ENCODE measurements around the gene SHISA7.

The SHISA7 gene

DNA sequence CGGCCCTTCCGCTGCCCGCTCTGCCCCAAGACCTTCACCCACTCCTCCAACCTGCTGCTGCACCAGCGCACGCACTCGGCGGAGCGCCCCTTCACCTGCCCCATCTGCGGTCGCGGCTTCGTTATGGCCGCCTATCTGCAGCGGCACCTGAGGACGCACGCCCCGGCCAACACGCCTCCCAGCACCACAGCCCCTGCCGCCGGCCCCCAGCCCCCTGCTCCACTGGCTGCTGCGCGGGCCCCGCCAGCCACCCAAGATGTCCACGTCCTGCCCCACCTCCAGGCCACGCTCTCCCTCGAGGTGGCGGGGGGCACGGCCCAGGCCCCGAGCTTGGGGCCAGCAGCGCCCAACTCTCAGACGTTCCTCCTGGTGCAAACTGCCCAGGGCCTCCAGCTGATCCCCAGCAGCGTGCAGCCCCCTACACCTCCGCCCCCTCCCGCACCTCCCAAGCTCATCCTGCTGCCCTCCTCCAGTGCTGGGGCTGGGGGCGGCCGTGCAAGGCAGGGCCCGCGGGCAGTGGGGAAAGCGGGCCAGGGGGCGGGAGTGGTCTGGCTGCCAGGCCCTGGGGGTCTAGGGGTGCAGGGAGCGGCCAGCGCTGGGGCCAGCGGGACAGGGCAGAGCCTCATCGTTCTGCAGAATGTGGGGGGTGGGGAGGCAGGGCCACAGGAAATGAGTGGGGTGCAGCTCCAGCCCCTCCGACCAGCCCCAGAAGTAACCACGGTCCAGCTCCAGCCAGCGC, 40.0 kb upstream of the SHISA7 start:
- Histone ChIP-seq H3K4me3 (no peak overlapping the region), H3K36me3 (peaks cover 4 to 32% (median 12%) of the 10 kb centered on the region in 11 experiments; a peak in 15 of 22 replicates), H3K4me1 (peaks cover 57 to 66% (median 62%) of the 10 kb centered on the region in 10 experiments), H3K9ac (peak overlapping the region in 4 of 11 experiments; percentile 78 to 83 (median 82); a peak in 4 of 22 replicates), H4K20me1 (peaks cover 0 to 61% (median 12%) of the 10 kb centered on the region in 11 experiments; a peak in 14 of 22 replicates), H3K4me2 (peak overlapping the region in 10 of 11 experiments; percentile 89 to 100 (median 97); a peak in 15 of 22 replicates), H3K27ac (no peak overlapping the region), H3K27me3 (no peaks in the 10 kb centered on the region), H3K9me3 (replicated peaks in 1 of 11) (no peaks in the 10 kb centered on the region)
- TF ChIP-seq Cebpa-rat (IDR thresholded peaks at IDR 0.05), result no peak

- Histone ChIP-seq H3K4me2 (no peak overlapping the region), H3K9ac (no peak overlapping the region), H4K20me1 (peaks cover 0 to 56% (median 13%) of the 10 kb centered on the region in 11 experiments; a peak in 14 of 22 replicates), H3K36me3 (peaks cover 4 to 32% (median 12%) of the 10 kb centered on the region in 11 experiments; a peak in 15 of 22 replicates), H3K27me3 (no peaks in the 10 kb centered on the region), H3K4me3 (no peak overlapping the region), H3K9me3 (replicated peaks in 1 of 11) (no peaks in the 10 kb centered on the region), H3K4me1 (peaks cover 58 to 67% (median 63%) of the 10 kb centered on the region in 10 experiments), H3K27ac (no peak overlapping the region)
- no peak for TF ChIP-seq Cebpa-rat (IDR thresholded peaks at IDR 0.05)
These were observed 39.3 kb upstream of the SHISA7 start for GRCh38 chr19:55482156-55482961.

GRCh38 chr19:55481794-55482155, 38.7 kb upstream of the SHISA7 start:
- H3K4me1 ChIP-seq, result peaks cover 52 to 62% (median 59%) of the 10 kb centered on the region in 10 experiments

DNA sequence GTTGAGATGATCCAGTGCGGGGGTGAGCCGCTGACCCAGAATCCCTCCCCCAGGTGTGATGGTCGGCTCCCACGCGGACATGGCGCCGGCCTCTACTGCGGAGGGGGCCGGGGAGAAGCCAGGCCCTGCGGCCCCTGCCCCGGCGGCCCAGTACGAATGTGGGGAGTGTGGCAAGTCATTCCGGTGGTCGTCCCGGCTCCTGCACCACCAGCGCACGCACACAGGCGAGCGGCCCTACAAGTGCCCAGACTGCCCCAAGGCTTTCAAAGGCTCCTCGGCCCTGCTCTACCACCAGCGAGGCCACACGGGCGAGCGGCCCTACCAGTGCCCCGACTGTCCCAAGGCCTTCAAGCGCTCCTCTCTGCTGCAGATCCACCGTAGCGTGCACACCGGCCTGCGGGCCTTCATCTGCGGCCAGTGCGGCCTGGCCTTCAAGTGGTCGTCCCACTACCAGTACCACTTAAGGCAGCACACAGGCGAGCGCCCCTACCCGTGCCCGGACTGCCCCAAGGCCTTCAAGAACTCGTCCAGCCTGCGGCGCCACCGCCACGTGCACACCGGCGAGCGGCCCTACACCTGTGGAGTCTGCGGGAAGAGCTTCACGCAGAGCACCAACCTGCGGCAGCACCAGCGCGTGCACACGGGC, 38.2 kb upstream of the SHISA7 start:
- Histone ChIP-seq H3K27ac (no peak overlapping the region), H3K9me3 (replicated peaks in 1 of 11) (no peaks in the 10 kb centered on the region), H3K4me2 (no peak overlapping the region), H3K27me3 (no peaks in the 10 kb centered on the region), H3K4me1 (peaks cover 47 to 57% (median 54%) of the 10 kb centered on the region in 10 experiments), H4K20me1 (peaks cover 0 to 50% (median 13%) of the 10 kb centered on the region in 11 experiments; a peak in 13 of 22 replicates), H3K36me3 (peaks cover 4 to 32% (median 12%) of the 10 kb centered on the region in 11 experiments; a peak in 15 of 22 replicates), H3K9ac (no peak overlapping the region), H3K4me3 (no peak overlapping the region)
- no peak for TF ChIP-seq Cebpa-rat (IDR thresholded peaks at IDR 0.05)

More at GRCh38 chr19:55481794-55482155, 38.7 kb upstream of the SHISA7 start:
- H3K36me3 ChIP-seq, result peaks cover 4 to 32% (median 12%) of the 10 kb centered on the region in 11 experiments; a peak in 15 of 22 replicates
- H3K9ac ChIP-seq, result no peak overlapping the region
- H3K27me3 ChIP-seq, result no peaks in the 10 kb centered on the region
- H3K4me2 ChIP-seq, result no peak overlapping the region
- H4K20me1 ChIP-seq, result peaks cover 0 to 52% (median 13%) of the 10 kb centered on the region in 11 experiments; a peak in 14 of 22 replicates
- no peak overlapping the region for H3K4me3 ChIP-seq
- no peaks in the 10 kb centered on the region for H3K9me3 ChIP-seq (replicated peaks in 1 of 11)
- H3K27ac ChIP-seq, result no peak overlapping the region
- TF ChIP-seq Cebpa-rat (IDR thresholded peaks at IDR 0.05), result no peak

DNA sequence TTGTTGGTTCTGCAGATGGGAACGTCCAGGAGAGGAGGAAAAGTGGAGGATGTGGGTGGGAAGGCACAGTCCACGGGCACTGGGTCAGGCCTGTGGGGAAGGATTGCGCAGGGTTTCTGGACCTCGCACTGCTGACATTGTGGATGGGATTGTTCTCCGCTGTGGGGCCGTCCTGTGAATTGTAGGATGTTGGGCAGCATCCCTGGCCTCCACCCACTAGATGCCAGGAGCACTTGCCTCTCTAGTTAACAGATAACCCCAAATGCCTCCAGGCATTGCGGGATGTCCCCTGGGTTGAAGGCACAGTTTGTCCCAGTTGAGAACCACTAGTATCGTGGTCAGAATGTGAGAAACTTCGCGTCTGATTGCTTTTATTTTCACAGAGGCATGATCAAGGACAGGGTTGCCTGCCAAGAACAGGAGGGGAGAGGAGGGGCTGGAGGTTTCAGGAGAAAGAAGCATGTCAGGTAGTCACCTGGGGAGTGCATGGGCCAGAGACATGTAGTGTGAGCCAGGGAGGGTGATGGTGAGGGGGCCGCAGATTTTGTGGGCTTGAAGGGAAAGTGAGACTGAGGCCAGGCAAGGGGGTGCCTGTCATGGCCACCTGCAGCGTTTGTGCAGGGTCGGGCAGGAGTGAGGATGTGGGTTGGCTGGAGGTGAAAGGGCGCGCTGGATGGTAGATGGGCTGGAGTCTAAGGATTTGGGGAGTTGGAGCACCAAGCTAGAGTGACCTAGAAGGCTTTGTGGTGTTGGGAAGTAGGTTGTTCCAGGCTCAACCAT, 36.5 kb upstream of the SHISA7 start:
- H3K27ac ChIP-seq, result no peak overlapping the region
- H3K36me3 ChIP-seq, result peaks cover 4 to 32% (median 12%) of the 10 kb centered on the region in 11 experiments; a peak in 15 of 22 replicates
- peak overlapping the region in 7 of 11 experiments; percentile 13 to 80 (median 36); a peak in 10 of 22 replicates for H3K9ac ChIP-seq
- no peak for TF ChIP-seq Cebpa-rat (IDR thresholded peaks at IDR 0.05)
- no peaks in the 10 kb centered on the region for H3K27me3 ChIP-seq
- H3K4me1 ChIP-seq, result peaks cover 44 to 60% (median 55%) of the 10 kb centered on the region in 10 experiments
- H3K9me3 ChIP-seq (replicated peaks in 1 of 11), result no peaks in the 10 kb centered on the region
- H3K4me2 ChIP-seq, result peak overlapping the region in 10 of 11 experiments; percentile 7 to 92 (median 32); a peak in 14 of 22 replicates
- H4K20me1 ChIP-seq, result peaks cover 0 to 46% (median 13%) of the 10 kb centered on the region in 11 experiments; a peak in 13 of 22 replicates
- no peak overlapping the region for H3K4me3 ChIP-seq

DNA sequence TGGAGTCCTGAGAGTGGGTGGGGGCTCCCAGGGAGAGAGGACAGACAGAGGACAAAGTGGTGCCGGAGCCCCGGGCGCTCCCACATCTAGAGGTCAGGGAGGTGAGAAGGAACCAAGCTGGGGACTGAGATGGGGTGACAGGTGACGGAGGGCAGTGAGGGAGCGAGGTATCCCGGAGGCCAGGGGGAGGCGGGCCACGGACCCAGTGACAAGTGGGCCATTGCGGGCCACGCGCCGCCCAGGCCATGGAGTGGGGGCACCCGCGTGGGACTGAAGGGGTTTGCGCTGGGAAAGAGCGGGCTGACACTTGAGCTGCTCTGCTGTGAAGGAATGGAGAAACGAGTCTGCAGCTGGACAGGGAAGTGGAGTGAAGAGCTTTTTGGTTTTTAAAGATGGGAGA, 35.9 kb upstream of the SHISA7 start:
- no peak for TF ChIP-seq Cebpa-rat (IDR thresholded peaks at IDR 0.05)
- H3K4me2 ChIP-seq, result peak overlapping the region in 10 of 11 experiments; percentile 7 to 92 (median 35); a peak in 15 of 22 replicates
- peaks cover 4 to 32% (median 12%) of the 10 kb centered on the region in 11 experiments; a peak in 15 of 22 replicates for H3K36me3 ChIP-seq

DNA sequence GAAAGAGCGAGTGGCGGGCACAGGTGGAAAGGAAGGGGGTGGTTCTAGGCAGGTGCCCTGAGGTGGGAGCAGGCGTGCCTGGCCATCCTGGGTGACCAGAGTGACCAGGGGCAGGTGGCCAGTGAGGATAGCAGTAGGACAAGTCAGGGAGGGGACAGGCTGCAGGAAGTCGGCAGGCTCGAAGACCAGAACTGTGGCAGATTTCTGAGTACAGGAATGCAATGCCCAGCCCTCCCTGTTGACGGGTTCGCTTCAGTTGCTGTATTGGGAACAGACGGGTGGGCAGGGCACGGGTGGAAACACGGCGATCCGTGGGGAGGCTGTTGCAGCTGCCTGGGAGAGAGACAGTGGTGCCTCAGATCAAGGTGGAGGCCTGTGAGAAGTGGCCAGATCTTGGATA, 35.3 kb upstream of the SHISA7 start:
- Histone ChIP-seq H3K4me2 (peak overlapping the region; percentile 86 to 92 (median 89)), H3K27ac (no peak overlapping the region)

More for the DNA sequence above, 35.9 kb upstream of the SHISA7 start:
- Histone ChIP-seq H3K9ac (peak overlapping the region in 4 of 11 experiments; percentile 13 to 80 (median 33); a peak in 2 of 22 replicates), H3K27ac (no peak overlapping the region), H3K4me3 (no peak overlapping the region), H3K9me3 (replicated peaks in 1 of 11) (no peaks in the 10 kb centered on the region), H3K27me3 (no peaks in the 10 kb centered on the region), H3K4me1 (peaks cover 38 to 56% (median 50%) of the 10 kb centered on the region in 10 experiments), H4K20me1 (peaks cover 0 to 41% (median 13%) of the 10 kb centered on the region in 11 experiments; a peak in 13 of 22 replicates)

More for the DNA sequence above, 35.3 kb upstream of the SHISA7 start:
- peaks cover 31 to 49% (median 44%) of the 10 kb centered on the region in 10 experiments for H3K4me1 ChIP-seq
- no peak for TF ChIP-seq Cebpa-rat (IDR thresholded peaks at IDR 0.05)
- peak overlapping the region in 10 of 11 experiments; percentile 11 to 83 (median 78); a peak in 16 of 22 replicates for H3K9ac ChIP-seq
- H3K27me3 ChIP-seq, result no peaks in the 10 kb centered on the region
- peaks cover 4 to 26% (median 10%) of the 10 kb centered on the region in 11 experiments; a peak in 15 of 22 replicates for H3K36me3 ChIP-seq
- H3K9me3 ChIP-seq (replicated peaks in 1 of 11), result no peaks in the 10 kb centered on the region
- peaks cover 0 to 35% (median 13%) of the 10 kb centered on the region in 11 experiments; a peak in 13 of 22 replicates for H4K20me1 ChIP-seq
- H3K4me3 ChIP-seq, result peak overlapping the region in 5 of 10 experiments; percentile 5 to 71 (median 66); a peak in 3 of 20 replicates
